ELR (cell line): Measurements from ENCODE around the gene FAM3B.

Source experiments
- DNase-seq: peaks from one replicate; pipeline ENCODE4 v3.0.0-alpha.2; 2015; ENCODE audit warnings: low read depth

FAM3B gene

DNA sequence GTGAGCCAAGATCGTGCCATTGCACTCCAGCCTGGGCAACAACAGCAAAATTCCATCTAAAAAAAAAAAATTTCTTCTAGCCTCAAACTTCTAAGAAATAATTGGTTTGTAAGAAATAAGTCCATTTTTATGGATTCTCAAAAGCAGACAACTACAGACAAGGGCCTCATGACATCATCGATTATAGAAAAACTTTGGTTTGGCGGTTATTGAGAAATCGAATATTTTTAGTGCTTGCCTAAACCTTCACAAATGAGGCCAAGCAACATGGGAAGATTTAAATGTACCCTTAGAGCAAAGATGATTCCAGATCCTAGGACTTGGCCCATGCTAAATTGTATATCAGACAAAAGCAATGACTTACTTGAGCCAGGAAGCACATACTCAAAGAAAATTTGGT lies 81.7 kb downstream of the FAM3B start:
- no peak for DNase-seq

DNA sequence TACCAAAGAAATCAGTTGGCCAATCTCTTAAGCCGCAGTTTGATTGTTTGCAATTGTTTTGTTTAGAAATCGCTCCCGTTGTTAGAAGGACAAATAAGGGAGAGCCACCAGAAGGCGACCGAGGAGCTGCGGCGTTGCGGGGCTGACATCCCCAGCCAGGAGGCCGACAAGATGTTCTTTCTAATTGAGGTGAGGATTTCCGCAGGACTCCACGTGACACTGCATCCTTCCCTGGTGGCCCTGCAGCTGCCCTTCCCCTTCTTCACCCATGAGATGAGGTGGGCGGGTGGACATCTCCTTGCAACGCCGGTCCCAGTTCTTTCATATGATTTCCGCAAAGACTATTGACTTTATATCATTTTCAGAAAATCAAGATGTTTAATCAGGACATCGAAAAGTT lies 82.2 kb downstream of the FAM3B start:
- DNase-seq, result no peak

DNA sequence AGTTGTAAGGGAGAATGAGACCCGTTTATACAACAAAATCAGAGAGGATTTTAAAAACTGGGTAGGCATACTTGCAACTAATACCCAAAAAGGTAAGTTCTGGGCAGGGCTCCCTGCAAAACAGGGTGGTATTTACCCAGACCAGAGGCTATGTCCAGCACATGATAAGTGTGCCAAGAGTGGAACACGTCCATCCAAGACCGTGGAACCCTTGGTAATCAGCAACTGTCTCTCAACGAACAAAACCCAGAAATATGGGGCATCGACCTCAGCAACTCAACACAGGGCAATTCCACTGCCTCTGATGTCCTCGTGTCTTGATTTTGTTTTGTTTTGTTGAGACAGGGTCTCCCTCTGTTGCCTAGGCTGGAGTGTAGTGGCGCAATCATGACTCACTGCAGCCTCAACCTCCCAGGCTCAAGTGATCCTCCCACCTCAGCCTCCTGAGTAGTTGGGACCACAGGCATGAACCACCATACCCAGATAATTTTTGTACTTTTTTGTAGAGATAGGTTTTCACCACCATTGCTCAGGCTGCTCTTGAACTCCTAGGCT lies 82.7 kb downstream of the FAM3B start:
- DNase-seq, result no peak

DNA sequence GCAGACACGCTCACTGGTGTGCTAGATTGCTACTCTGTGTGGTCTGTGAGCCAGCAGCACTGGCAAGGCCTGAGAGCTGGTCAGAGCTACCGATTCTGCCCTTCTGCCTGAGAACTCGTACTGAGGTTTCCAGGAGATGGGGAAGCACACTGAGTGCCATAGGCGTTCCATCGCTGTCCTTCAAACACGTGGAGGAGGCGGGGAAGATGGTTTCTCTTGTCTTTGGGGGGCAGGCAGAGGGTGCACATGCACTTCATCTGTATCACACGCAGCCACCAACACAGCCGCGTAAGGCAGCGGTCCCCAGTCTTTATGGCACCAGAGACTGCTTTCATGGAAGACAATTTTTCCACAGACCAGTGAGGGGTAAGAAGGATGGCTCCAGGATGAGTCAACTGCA lies 85.6 kb downstream of the FAM3B start:
- no peak for DNase-seq

DNA sequence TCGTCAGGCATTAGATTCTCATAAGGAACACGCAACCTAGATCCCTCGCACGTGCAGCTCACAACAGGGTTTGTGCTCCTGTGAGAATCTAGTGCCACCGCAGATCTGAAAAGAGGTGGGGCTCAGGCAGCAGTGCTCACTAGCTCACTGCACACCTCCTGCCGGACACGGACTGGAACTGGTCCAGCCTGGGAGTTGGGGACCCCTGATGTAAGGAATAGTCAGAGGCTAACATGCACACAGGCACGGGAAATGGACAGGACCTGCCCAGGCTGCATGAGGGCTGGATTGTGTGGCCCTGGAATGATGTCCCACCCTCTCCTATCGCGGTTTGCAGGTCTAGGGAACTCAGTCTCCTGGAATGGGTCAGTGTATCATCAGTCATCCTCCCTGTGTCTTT lies 86.2 kb downstream of the FAM3B start:
- DNase-seq, result no peak

DNA sequence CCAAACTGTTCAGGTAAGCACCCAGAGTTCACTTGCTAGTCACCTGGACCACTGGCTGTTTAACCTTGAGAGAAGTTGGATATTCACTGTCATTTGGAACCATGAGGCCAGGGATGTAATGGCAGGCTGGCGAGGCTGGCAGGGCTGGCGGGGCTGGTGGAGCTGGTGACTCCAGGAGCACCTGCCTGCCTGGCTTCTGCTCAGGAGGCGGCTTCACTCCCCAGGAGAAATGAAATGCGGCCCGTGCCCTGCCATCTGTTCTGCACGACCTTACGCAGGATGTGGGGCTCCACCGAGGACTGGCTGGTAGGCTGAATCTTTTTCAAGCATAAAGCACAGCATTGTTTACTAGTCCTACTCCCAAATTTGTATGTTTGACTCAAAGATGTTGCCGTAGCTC lies 86.7 kb downstream of the FAM3B start:
- no peak for DNase-seq

DNA sequence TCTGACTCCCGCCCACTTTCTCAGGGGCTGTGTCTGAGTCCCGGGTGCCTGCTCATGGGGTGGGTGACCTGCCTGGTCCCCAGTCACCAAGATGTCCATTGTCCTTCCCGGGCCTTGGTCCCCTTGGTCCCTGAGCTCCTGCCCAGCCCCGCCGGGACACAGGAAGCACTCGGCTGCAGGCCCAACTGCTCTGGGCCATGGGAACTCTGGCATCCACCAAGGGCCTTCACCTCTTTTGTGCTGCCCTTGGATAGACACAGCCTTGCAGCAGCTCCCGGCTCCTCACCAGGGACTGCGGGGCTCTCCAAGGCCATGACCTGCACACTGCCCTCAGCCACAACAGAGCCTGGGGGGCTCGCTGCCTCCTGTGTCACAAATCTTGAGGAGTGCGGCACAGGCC lies 87.4 kb downstream of the FAM3B start:
- no peak for DNase-seq

DNA sequence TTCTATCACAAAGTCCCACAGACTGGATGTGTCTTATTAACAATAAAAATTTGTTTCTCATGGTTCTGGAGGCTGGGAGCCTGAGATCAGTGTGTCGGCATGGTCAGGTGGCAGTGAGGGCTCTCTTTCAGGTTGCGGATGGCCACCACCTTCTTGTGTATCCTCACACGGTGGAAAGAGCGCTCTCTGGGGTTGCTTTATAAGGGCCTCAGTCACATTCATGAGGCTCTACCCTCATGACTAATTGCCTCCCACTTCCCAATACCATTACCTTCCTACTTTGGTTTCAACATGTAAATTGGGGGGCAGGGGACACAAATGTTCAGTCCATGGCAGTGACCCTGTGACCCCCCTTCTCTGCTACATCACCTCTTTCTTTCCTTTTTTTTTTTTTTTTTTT lies 88.7 kb downstream of the FAM3B start:
- DNase-seq, result no peak

DNA sequence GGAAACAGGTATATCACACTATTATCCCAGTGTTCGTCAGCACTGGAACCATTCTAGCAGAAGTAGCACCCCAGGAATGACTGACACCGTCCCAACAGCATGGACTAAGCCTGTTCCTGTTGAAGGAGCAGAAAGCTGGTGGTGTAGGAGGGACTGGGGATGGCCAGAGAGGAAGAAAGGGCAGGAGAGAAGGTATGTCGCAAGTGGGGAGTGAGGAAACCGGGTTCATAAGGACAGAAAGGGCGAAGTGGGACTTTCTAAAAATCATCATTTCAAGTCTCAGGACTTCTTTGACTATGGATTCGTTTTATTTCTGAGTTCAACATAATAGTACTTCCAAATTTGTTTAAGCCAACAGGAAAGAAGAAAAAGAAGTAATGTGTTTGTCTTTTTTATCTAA lies 89.7 kb downstream of the FAM3B start:
- DNase-seq, result no peak
